Thyroid gland (tissue), 4 donors: ENCODE results near the gene CPA5. TPM values are rescaled to one million over a fixed set of nuclear protein-coding genes. Genes with fewer than 3 reads are reported as not detected.

Experiments used
- DNase-seq, 2 donors: peaks; one replicate each; pipeline ENCODE4 v3.0.0-alpha.2; 2019
- H3K27ac ChIP-seq, 3 donors: fragments of 200-600 bp; sonication (generic); 1 replicate in 2 of 3; 2 replicates in 1 of 3; pipeline ENCODE4 v1.5.1; 2016 to 2019; ENCODE audit warnings: mild to moderate bottlenecking in 1 of 3, moderate library complexity in 1 of 3
- H3K27me3 ChIP-seq: fragments of 200-600 bp; sonication (generic); one replicate; pipeline ENCODE4 v1.5.1; 2019
- H3K36me3 ChIP-seq, 2 donors: fragments of 200-600 bp; sonication (generic); one replicate each; pipeline ENCODE4 v1.5.1; 2016 to 2019
- H3K4me1 ChIP-seq, 2 donors: fragments of 200-600 bp; sonication (generic); one replicate each; pipeline ENCODE4 v1.5.1; 2017 to 2019
- H3K4me3 ChIP-seq, 3 donors: fragments of 200-600 bp; sonication (generic); replicated peaks in 1 of 3; 1 replicate in 2 of 3; 2 replicates in 1 of 3; pipeline ENCODE4 v1.5.1; 2016; ENCODE audit warnings: mild to moderate bottlenecking in 1 of 3
- H3K9me3 ChIP-seq: fragments of 200-600 bp; sonication (generic); one replicate; pipeline ENCODE4 v1.5.1; 2017
- CTCF ChIP-seq, 6 experiments: fragments of 200-600 bp in 3 of 6; fragments of 450-650 bp in 3 of 6; sonication (generic) in 3 of 6; IDR thresholded peaks; one replicate each; pipeline ENCODE4 v1.5.1; 2016 to 2019; ENCODE audit warnings: antibody characterized with exemption in 6 of 6, mild to moderate bottlenecking in 2 of 6, inconsistent platforms in 1 of 6, moderate library complexity in 1 of 6
- POLR2A ChIP-seq, 2 donors: fragments of 450-650 bp; IDR thresholded peaks; one replicate each; pipeline ENCODE4 v1.6.1; 2017; ENCODE audit warnings: antibody characterized with exemption in 2 of 2, mild to moderate bottlenecking in 2 of 2, moderate library complexity in 1 of 2
- WGBS, 2 donors: methylation state at CpG; one replicate each; pipeline ENCODE4 v1.1.5; 2017; 5-methylcytosine and 5-hydroxymethylcytosine counted together
- intact Hi-C: fragments of 100-400 bp; cut with DNase I; formaldehyde crosslinking; loops from one replicate; pipeline ENCODE4 v1.15.1; 2023
- total RNA-seq, 4 donors: library from RNA; depleted of rRNA; stranded (reverse); fragments of >200 nt; gene quantifications; one replicate each; pipeline ENCODE4 v1.2.3, GENCODE V29; 2016

CPA5 gene
- total RNA-seq, 4 donors from 2014 or later: not detected

DNA sequence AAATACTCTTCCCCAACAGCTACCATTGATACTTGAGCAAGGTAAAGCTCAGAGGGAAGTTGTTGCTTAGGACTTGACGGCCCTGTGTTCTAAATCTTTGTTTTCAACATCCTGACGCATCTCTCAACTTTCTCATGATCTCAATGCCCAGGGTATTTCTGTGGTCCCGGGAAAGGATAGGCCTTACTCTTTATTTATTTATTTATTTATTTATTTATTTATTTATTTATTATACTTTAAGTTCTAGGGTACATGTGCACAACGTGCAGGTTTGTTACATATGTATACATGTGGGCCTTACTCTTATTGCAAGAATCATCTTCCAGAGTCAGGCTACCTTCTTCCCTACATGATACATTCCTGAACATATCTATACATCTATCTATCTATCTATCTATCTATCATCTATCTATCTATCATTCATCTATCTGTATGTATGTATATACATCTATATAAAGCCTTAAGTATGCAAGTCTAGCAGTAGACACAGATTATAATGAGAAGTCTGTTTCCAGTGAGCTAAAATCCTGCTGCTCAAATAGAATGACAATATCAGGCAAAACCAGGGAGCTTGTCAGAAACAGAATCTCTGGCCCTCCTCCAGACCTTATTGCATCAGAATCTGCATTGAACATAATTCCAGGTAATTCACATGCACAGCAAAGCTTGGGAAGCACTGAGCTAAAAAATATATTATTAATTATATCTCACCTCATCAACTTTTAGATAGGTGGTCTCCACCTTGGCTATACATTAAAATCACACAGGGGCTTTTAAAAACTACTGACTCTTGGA is 12.2 kb upstream of the CPA5 start:
- H3K4me1 ChIP-seq: no peaks in the 10 kb centered on the region
- H3K9me3 ChIP-seq: no peaks in the 10 kb centered on the region
- H3K36me3 ChIP-seq: no peaks in the 10 kb centered on the region
- DNase-seq: no peak
- TF ChIP-seq POLR2A (IDR thresholded peaks at IDR 0.05): no peak
- WGBS, 2 donors: 94 to 97% methylated on average over 4 of the region's 4 CpGs
- intact Hi-C loops: no loop called here
- H3K27ac ChIP-seq: no peak overlapping the region
- no peak overlapping the region for H3K4me3 ChIP-seq
- no peaks in the 10 kb centered on the region for H3K27me3 ChIP-seq

DNA sequence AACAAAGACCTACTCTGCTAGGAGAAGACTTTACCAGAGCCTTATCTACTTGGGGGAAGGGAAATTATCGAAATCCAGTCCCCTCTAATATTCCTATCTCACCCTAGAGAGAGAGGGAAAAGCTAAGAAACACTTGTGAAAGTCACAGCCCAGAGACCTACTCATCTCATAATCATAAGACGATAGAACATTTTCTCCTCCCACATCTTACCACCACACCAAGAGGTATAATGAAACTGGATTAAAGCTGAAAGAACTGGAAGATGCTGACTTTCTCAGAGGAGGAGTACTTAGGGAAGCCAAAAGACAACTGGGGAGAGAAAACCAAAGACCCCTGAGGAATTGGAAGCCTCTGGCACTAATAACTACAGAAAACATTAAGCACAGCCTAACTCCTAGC is 10.8 kb upstream of the CPA5 start:
- intact Hi-C loops: no loop called here
- DNase-seq: no peak
- Histone ChIP-seq H3K4me3 (no peak overlapping the region), H3K9me3 (no peaks in the 10 kb centered on the region), H3K4me1 (no peaks in the 10 kb centered on the region), H3K27ac (no peak overlapping the region), H3K36me3 (no peaks in the 10 kb centered on the region), H3K27me3 (no peaks in the 10 kb centered on the region)
- TF ChIP-seq CTCF (IDR thresholded peaks at IDR 0.05) (no peak), POLR2A (IDR thresholded peaks at IDR 0.05) (no peak)
- 83 to 88% methylated on average over 2 of the region's 2 CpGs for WGBS, 2 donors

- 55 to 64% methylated on average over 6 of the region's 6 CpGs for WGBS, 2 donors
- H3K4me3 ChIP-seq: no peak overlapping the region
- DNase-seq: no peak
- H3K9me3 ChIP-seq: no peaks in the 10 kb centered on the region
- H3K27ac ChIP-seq: no peak overlapping the region
- no peaks in the 10 kb centered on the region for H3K27me3 ChIP-seq
- no peaks in the 10 kb centered on the region for H3K36me3 ChIP-seq
- no peaks in the 10 kb centered on the region for H3K4me1 ChIP-seq
- intact Hi-C loops: no loop called here
- TF ChIP-seq POLR2A (IDR thresholded peaks at IDR 0.05) (no peak), CTCF (IDR thresholded peaks at IDR 0.05) (no peak)
Measured at GRCh38 chr7:130334274-130334673, 10.3 kb upstream of the CPA5 start.

DNA sequence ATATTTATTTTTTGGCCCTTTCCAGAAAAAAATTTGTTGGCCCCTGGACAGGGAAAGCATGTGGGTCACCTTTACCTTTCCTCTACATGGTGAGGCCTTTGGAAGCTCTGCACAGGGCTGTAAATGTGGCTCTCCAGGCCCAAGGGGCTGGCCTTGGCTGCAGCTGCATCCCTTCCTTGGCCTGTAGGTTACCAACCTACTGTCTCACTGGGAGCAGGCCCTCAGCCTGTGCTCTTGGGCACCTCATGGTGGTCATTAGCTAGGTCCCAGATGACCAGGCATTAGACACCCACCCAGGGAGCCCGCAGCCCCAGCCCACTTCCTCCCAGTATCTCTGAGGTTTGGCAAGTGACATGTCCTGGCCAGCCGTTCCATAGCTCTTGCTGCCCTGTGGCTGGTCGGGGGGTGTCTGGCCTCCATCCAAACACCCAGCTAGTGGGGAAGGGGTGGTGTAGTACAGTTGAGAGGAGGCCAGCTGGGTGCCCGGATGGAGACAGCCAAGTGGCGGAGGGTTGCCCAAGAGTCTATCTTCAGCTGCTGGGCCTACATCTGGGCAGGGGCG is 7.1 kb upstream of the CPA5 start:
- 72 to 80% methylated on average over 4 to 6 of the region's 6 CpGs for WGBS, 2 donors
- Histone ChIP-seq H3K27me3 (no peaks in the 10 kb centered on the region), H3K9me3 (no peaks in the 10 kb centered on the region), H3K4me3 (no peak overlapping the region), H3K4me1 (no peaks in the 10 kb centered on the region), H3K36me3 (no peaks in the 10 kb centered on the region), H3K27ac (no peak overlapping the region)
- TF ChIP-seq CTCF (IDR thresholded peaks at IDR 0.05) (no peak), POLR2A (IDR thresholded peaks at IDR 0.05) (no peak)
- no peak for DNase-seq
- intact Hi-C loops: no loop called here

DNA sequence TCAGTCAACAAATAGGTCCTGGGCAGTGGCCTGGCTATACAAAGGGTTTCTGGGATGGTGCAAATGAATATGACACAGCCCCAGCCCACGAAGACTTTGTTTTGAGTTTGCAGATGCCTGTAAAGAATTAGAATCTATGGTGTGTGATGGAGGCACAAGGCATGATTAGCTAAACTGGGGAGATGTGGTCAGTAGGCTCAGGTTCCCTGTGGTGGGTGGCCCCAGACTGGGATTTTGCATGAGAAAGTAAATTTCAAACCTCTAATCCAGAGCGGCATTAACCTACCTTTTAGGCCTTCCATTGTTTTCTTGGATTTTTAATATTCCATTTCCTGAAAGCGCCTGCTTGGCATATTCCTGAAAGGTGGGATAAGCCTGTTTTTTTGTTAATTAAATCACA is 6.4 kb upstream of the CPA5 start:
- Histone ChIP-seq H3K9me3 (no peaks in the 10 kb centered on the region), H3K27me3 (no peaks in the 10 kb centered on the region), H3K27ac (no peak overlapping the region), H3K4me1 (no peaks in the 10 kb centered on the region), H3K4me3 (no peak overlapping the region), H3K36me3 (no peaks in the 10 kb centered on the region)
- intact Hi-C loops: no loop called here
- WGBS, 2 donors: 89 to 93% methylated on average over 3 of the region's 3 CpGs
- TF ChIP-seq POLR2A (IDR thresholded peaks at IDR 0.05) (no peak), CTCF (IDR thresholded peaks at IDR 0.05) (no peak)
- no peak for DNase-seq
